Renal cortical epithelial cell (primary cell): ENCODE data around the gene MYO1E. TPM values are rescaled to one million over a fixed set of nuclear protein-coding genes. Genes with fewer than 3 reads are reported as not detected.
"Not testable (repeated sequence)": the region's sequence is repeated elsewhere in the genome, so short reads cannot be mapped to it uniquely, and the experiment has no call there.

Experiments
- DNase-seq: peaks from one replicate; pipeline ENCODE4 v3.0.0-alpha.2; 2011; ENCODE audit warnings: low read depth
- total RNA-seq: library from RNA; depleted of rRNA; stranded (reverse); fragments of >200 nt; gene quantifications from 2 replicates; pipeline ENCODE4 v1.2.3, GENCODE V29; 2014

MYO1E gene
- total RNA-seq: 444 and 694 TPM in 2 replicates

DNA sequence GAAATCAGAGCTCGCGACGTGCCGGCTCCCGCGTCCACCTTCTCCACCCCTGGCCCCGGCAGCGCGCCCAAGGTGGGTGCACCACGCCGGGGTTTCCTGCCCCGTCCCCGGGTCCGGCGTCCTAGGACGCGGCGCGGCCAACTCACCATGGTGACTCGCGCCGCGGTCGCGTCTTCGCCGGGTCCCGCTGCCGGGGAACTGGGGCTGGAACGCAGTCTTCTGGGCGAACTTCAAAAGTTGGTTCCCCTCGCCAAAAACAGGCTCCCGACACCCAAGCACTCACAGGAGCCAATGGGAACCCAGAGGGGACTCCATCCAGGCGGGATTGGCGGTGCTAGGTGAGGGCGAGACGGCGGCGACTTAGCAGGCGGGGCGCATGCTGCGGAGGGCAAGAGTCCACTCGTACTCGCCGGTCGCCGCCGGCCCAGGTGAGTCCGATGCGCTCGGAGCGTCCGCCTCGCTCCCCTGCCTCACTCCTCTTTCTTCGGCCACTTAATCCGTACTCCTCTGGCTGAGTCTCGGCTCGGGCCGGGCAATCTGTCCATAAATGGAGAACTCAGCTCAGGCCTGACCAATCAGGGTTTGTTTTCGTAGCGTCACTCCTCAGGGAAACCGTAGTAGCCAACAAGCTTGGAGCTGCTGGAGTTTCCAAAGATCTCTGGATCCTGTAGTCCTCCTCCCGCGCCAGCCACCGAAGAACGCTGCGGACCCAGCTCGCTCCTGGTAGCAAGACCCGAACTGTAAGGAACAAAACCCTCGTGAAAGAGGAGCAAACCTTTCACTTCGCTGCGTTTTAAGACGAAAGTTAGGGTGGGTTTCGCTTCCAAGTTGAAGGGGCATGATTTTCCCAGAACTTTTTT is at the start of gene MYO1E:
MYO1E (minus strand) TSS at position 520 of the 860 bp plus-strand sequence; CDS start at position 149, 371 bp downstream.
- DNase-seq: peak; percentile 98

DNA sequence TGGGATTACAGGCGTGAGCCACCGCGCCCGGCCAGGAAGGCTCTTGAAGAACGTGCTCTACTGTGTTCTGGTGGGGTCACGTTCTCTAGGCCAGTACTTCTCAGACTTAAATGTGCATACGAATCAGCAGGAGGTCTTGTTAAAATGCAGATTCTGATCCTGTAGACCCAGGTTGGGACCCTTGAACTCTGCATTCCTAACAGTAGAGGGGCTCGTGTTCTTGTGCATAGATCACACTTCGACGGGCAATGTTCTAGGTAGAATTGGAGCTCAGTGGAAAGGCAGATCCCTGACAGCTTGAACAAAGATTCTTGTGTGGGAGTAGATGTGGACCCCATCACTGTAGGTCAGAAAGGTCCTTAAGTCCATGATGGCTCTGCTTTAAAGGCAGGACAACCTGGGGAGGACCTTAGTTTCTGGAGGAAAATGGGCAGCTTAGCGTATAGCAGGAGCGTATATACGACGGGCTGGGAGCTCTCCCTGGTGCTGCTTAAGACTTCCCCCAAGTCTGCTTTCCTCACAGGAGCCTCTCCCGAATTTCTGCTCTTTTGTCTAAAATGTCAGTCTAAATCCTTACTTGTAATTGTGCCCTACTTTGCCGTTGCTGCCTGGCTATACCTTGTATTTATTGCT is 48.4 kb upstream of the MYO1E start:
- DNase-seq: peak; percentile 33

- DNase-seq: no peak
These were observed 47.4 kb upstream of the MYO1E start for GRCh38 chr15:59420108-59420507.

DNA sequence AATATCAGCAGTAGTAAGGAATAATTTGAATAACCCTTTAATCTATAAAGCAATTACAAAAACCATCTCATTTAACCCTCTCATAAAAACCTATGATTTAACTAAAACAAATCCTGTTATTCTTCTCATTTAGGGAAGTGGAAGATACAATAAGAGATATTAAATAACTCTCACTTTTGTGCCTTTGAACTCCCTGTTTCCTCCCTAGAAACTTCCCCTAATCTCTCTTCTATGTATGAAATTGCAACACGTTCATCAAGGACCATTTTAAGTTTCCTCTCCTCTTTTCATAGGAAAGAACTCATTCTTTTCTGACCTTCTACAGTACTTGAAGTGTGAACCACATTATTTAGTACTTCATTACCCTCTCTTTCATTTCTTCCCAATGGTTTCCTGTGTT is 46.5 kb upstream of the MYO1E start:
- no peak for DNase-seq

DNA sequence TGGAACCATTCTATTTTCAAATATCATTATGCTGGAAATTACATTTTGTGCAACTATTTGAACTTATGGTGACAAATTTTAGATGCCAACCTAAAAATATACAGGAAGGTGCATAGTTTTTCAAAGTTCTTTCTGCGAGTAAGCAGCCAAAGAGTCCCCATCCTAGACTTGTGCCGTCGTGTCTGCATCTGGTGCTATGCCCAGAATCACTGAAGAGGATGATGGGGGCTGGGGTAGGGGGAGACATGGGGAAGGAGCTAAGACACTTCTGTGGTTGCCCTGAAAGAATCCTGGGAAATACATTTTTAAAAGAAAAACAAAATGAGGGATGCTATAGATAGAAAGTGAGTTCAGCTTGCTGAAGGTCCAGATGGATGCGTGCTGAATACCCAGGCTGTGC is 44.1 kb upstream of the MYO1E start:
- no peak for DNase-seq

- no peak for DNase-seq
These were observed 40.9 kb upstream of the MYO1E start for GRCh38 chr15:59413577-59413976.

DNA sequence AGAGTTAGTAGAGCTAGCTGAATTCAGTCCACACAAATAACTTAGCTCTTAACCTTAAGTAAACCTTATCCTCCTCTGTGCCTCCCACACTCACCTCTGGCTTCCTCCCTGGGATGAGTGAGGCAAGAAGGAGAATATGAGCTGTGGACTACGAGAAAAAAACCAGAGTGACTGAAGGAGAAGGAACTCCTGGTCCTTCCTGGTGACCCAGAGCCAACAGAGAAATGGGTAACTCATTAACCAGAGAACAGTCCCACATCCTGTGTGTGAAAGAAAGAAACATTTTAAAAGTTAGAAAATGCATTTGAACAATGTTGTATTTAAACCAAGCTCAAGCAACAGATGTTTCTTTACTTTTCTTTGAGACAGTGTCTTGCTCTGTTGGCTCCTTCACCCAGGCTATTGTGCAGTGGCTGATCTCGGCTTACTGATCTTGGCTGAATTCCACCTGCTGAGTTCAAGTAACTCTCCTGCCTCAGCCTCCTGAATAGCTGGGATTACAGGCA is 37.8 kb upstream of the MYO1E start:
- peak; percentile 97 for DNase-seq

GRCh38 chr15:59407946-59408345 is 35.3 kb upstream of the MYO1E start:
- DNase-seq: no peak

- no peak for DNase-seq
These were observed 33.8 kb upstream of the MYO1E start for GRCh38 chr15:59406446-59406845.

DNA sequence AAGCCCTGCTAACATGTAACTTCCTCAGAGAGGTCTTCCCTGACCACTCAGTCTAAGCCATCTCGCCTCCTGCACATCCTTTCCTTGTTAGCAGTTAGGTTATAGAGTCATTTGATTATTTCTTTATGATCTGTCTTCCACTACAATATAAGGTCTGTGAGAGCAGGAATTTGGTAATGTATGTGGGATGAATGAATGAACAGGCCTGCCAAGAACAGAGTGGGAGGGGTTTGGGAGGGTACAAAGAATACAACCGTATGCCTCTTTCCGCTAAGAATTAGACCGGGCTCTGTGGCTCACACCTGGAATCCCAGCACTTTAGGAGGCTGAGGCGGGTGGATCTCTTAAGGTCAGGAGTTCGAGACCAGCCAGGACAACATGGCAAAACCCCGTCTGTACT is 32.4 kb upstream of the MYO1E start:
- no peak for DNase-seq

GRCh38 chr15:59401824-59402569 is 29.3 kb upstream of the MYO1E start:
- no peak for DNase-seq

- DNase-seq: not testable (repeated sequence)
These were observed 28.6 kb upstream of the MYO1E start for GRCh38 chr15:59401051-59401823.

- DNase-seq: no peak
These were observed 27.6 kb upstream of the MYO1E start for GRCh38 chr15:59400103-59400813.

- no peak for DNase-seq
These were observed 26.9 kb upstream of the MYO1E start for GRCh38 chr15:59399465-59400102.

GRCh38 chr15:59398220-59398619 is 25.5 kb upstream of the MYO1E start:
- DNase-seq: no peak

GRCh38 chr15:59396679-59397078 is 24.0 kb upstream of the MYO1E start:
- DNase-seq: no peak

DNA sequence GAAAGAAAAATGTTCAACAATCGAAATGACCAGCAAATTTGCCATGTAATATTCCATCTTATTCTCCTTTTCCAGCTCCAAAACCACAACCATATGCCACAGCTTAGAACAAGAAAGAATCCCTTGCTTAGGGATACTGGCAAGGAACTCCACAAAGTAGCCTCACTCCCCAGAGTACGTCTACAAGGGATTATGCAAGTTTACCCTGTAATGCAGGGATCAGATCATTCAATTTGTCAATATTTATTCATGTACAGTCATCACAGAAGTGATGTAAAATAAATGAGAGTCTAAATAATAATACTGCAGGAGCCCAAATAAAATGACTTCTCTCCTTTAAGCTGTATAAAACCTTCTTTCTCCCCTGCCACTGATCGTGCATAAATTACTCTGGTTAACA is 23.5 kb upstream of the MYO1E start:
- DNase-seq: no peak

- DNase-seq: no peak
These were observed 21.5 kb upstream of the MYO1E start for GRCh38 chr15:59394166-59394661.

DNA sequence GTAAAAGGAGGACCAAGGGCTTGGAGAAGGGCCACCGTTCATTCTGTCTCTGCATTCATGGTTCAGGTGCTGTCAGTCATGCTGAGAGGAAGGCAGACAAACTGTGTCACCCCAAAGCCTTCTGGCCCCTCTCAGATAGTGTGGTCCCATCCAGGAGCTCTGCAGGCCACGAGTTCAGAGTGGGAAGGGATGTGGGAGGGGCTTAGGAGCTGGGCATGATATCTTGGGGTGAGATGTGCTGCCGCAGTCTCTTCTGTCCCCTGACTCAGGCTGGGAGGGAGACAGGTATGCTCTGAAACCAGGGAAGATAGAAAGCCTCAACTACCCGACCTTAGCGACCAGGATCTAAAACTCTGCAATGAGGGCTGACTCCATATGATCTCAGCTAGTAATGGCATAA is 19.6 kb upstream of the MYO1E start:
- no peak for DNase-seq

DNA sequence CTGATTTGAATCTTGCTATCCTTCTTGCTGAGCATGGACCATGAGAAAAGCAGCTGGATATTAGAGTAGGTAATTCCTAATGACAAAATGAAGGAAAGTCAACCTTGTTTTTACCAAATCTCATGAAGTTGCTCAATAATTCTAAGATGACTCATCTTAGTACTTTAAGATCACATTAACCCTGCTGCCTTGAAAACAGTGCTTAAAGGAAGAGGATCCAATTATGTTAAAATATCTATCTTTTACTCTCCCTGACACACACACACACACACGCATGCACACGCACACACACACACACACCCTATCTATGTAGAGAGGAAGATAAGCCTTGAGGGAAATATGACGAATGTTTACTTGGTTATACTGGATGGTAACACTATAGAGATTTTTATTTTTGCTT is 16.0 kb upstream of the MYO1E start:
- peak; percentile 90 for DNase-seq
